T follicular helper cell (primary cell): Measurements from ENCODE around the gene HEATR5A.
"Not testable (repeated sequence)": the region's sequence is repeated elsewhere in the genome, so short reads cannot be mapped to it uniquely, and the experiment has no call there.

ENCODE experiments used
- DNase-seq: peaks from one replicate; pipeline ENCODE4 v3.0.0-alpha.2; 2020; ENCODE audit warnings: low read depth

The HEATR5A gene

GRCh38 chr14:31388687-31389413 is 31.5 kb downstream of the HEATR5A start:
- DNase-seq = no peak

GRCh38 chr14:31387091-31387490 is 33.3 kb downstream of the HEATR5A start:
- no peak for DNase-seq

GRCh38 chr14:31386271-31386670 is 34.1 kb downstream of the HEATR5A start:
- no peak for DNase-seq

- DNase-seq = no peak
Observed at GRCh38 chr14:31382221-31382620, 38.1 kb downstream of the HEATR5A start.

GRCh38 chr14:31380106-31380505 is 40.2 kb downstream of the HEATR5A start:
- no peak for DNase-seq

- not testable (repeated sequence) for DNase-seq
Observed at GRCh38 chr14:31379125-31379947, 41.0 kb downstream of the HEATR5A start.

- no peak for DNase-seq
Observed at GRCh38 chr14:31377433-31377832, 42.9 kb downstream of the HEATR5A start.

- no peak for DNase-seq
Observed at GRCh38 chr14:31371646-31372045, 48.7 kb downstream of the HEATR5A start.

- DNase-seq = no peak
Observed at GRCh38 chr14:31363331-31364073, 56.8 kb downstream of the HEATR5A start.

GRCh38 chr14:31362746-31363145 is 57.6 kb downstream of the HEATR5A start:
- no peak for DNase-seq

- not testable (repeated sequence) for DNase-seq
Observed at GRCh38 chr14:31361761-31362160, 58.6 kb downstream of the HEATR5A start.

GRCh38 chr14:31360919-31361662 is 59.3 kb downstream of the HEATR5A start:
- DNase-seq = no peak

GRCh38 chr14:31357279-31357678 is 63.1 kb downstream of the HEATR5A start:
- no peak for DNase-seq

- no peak for DNase-seq
Observed at GRCh38 chr14:31346097-31346496, 74.3 kb downstream of the HEATR5A start.

GRCh38 chr14:31341280-31341679 is 79.1 kb downstream of the HEATR5A start:
- DNase-seq = no peak

- no peak for DNase-seq
Observed at GRCh38 chr14:31340297-31341063, 79.9 kb downstream of the HEATR5A start.

- no peak for DNase-seq
Observed at GRCh38 chr14:31339743-31340142, 80.6 kb downstream of the HEATR5A start.

- no peak for DNase-seq
Observed at GRCh38 chr14:31337331-31337730, 83.0 kb downstream of the HEATR5A start.

GRCh38 chr14:31336646-31337045 is 83.7 kb downstream of the HEATR5A start:
- no peak for DNase-seq

- DNase-seq = not testable (repeated sequence)
Observed at GRCh38 chr14:31331395-31331794, 89.0 kb downstream of the HEATR5A start.
